Mesenchymal stem cell (in vitro differentiated cells and primary cell): ENCODE data around the gene ADPRS.
A peak's percentile ranks its signal among the peaks of the same experiment; 100 is the strongest.

Experiments
- DNase-seq: peaks from one replicate; pipeline ENCODE4 v3.0.0-alpha.2; 2013
- H2AFZ ChIP-seq: one replicate; pipeline ENCODE4 v1.6.1; 2013; ENCODE audit warnings: low read depth, mild to moderate bottlenecking, control low read depth, inconsistent platforms, low read length, moderate library complexity
- H2AK5ac ChIP-seq: 2 replicates; pipeline ENCODE4 v1.6.1; 2013; ENCODE audit warnings: low read length, moderate library complexity, mild to moderate bottlenecking, inconsistent platforms; ENCODE audit not compliant: severe bottlenecking
- H2BK120ac ChIP-seq: one replicate; pipeline ENCODE4 v1.6.1; 2013; ENCODE audit warnings: low read depth, mild to moderate bottlenecking, inconsistent platforms, low read length, moderate library complexity
- H2BK12ac ChIP-seq, 2 experiments: one replicate each; pipeline ENCODE4 v1.6.1; 2013; ENCODE audit warnings: inconsistent platforms in 2 of 2, low read length in 2 of 2, mild to moderate bottlenecking in 2 of 2, moderate library complexity in 2 of 2, control low read depth in 1 of 2
- H2BK15ac ChIP-seq: one replicate; pipeline ENCODE4 v1.6.1; 2013; ENCODE audit warnings: mild to moderate bottlenecking, low read depth, inconsistent platforms; ENCODE audit not compliant: poor library complexity, severe bottlenecking
- H2BK5ac ChIP-seq: 2 replicates; pipeline ENCODE4 v1.6.1; 2013; ENCODE audit warnings: low read depth, mild to moderate bottlenecking, low read length, control low read depth, inconsistent platforms; ENCODE audit not compliant: poor library complexity, severe bottlenecking
- H3K14ac ChIP-seq, 2 experiments: one replicate each; pipeline ENCODE4 v1.6.1; 2013; ENCODE audit warnings: inconsistent platforms in 2 of 2, low read length in 2 of 2, control low read depth in 1 of 2, mild to moderate bottlenecking in 1 of 2, moderate library complexity in 1 of 2
- H3K18ac ChIP-seq, 2 experiments: one replicate each; pipeline ENCODE4 v1.6.1; 2013; ENCODE audit warnings: inconsistent platforms in 2 of 2, low read length in 2 of 2, control low read depth in 1 of 2, low read depth in 1 of 2, mild to moderate bottlenecking in 1 of 2
- H3K23ac ChIP-seq, 2 experiments: one replicate each; pipeline ENCODE4 v1.6.1; 2013; ENCODE audit warnings: inconsistent platforms in 2 of 2, low read length in 2 of 2, mild to moderate bottlenecking in 2 of 2, moderate library complexity in 2 of 2, control low read depth in 1 of 2
- H3K27ac ChIP-seq: 2 replicates; pipeline ENCODE4 v1.5.1; 2013; ENCODE audit warnings: mild to moderate bottlenecking, moderate library complexity, low read length, control low read depth, inconsistent platforms; ENCODE audit not compliant: poor library complexity, severe bottlenecking
- H3K27me3 ChIP-seq, 2 experiments: 2 replicates each; pipeline versions ENCODE4 v1.6.1 to v1.7.0; 2013; ENCODE audit warnings: low read length in 2 of 2, mild to moderate bottlenecking in 2 of 2, moderate library complexity in 2 of 2, control low read depth in 1 of 2, inconsistent platforms in 1 of 2; ENCODE audit not compliant: control insufficient read depth in 1 of 2, insufficient read depth in 1 of 2
- H3K36me3 ChIP-seq, 2 experiments: 2 replicates each; pipeline versions ENCODE4 v1.6.1 to v1.7.0; 2013; ENCODE audit warnings: low read length in 2 of 2, control low read depth in 1 of 2, inconsistent platforms in 1 of 2, low read depth in 1 of 2, mild to moderate bottlenecking in 1 of 2; ENCODE audit not compliant: insufficient read depth in 2 of 2, control insufficient read depth in 1 of 2
- H3K4ac ChIP-seq, 2 experiments: one replicate each; pipeline ENCODE4 v1.6.1; 2013; ENCODE audit warnings: inconsistent platforms in 2 of 2, low read length in 2 of 2, mild to moderate bottlenecking in 2 of 2, moderate library complexity in 2 of 2, control low read depth in 1 of 2, low read depth in 1 of 2
- H3K4me1 ChIP-seq: 2 replicates; pipeline ENCODE4 v1.6.1; 2013; ENCODE audit warnings: low read depth, low read length, control low read depth; ENCODE audit not compliant: control insufficient read depth, insufficient read depth
- H3K4me2 ChIP-seq: 2 replicates; pipeline ENCODE4 v1.6.1; 2013; ENCODE audit warnings: low read length, mild to moderate bottlenecking, inconsistent platforms; ENCODE audit not compliant: poor library complexity, severe bottlenecking
- H3K4me3 ChIP-seq, 2 experiments: 2 replicates each; pipeline versions ENCODE4 v1.5.1 to v1.7.0; 2013; ENCODE audit warnings: low read length in 2 of 2, mild to moderate bottlenecking in 2 of 2, control low read depth in 1 of 2, low read depth in 1 of 2; ENCODE audit not compliant: insufficient read depth in 1 of 2
- H3K79me1 ChIP-seq: replicated peaks from 2 replicates; pipeline ENCODE4 v1.6.1; 2013; ENCODE audit warnings: mild to moderate bottlenecking, control low read depth, low read length, inconsistent platforms; ENCODE audit not compliant: poor library complexity, severe bottlenecking
- H3K9ac ChIP-seq: 2 replicates; pipeline ENCODE4 v1.7.0; 2013; ENCODE audit warnings: mild to moderate bottlenecking, low read length, moderate library complexity
- H3K9me3 ChIP-seq: 2 replicates; pipeline ENCODE4 v1.7.0; 2013; ENCODE audit warnings: mild to moderate bottlenecking, low read length; ENCODE audit not compliant: control insufficient read depth
- H4K8ac ChIP-seq: one replicate; pipeline ENCODE4 v1.6.1; 2013; ENCODE audit warnings: inconsistent platforms, mild to moderate bottlenecking, low read length, moderate library complexity
- H4K91ac ChIP-seq: one replicate; pipeline ENCODE4 v1.6.1; 2013; ENCODE audit warnings: mild to moderate bottlenecking, low read length, inconsistent platforms
- WGBS: methylation state at CpG from one replicate; pipeline ENCODE4 v1.1.7; 2013; ENCODE audit warnings: mixed read lengths; 5-methylcytosine and 5-hydroxymethylcytosine counted together

ADPRS gene

GRCh38 chr1:36115200-36115669 lies 26.5 kb downstream of the ADPRS start:
- 69% methylated on average over 17 of the region's 18 CpGs for WGBS
- no peak overlapping the region for H2BK120ac ChIP-seq
- no peaks in the 10 kb centered on the region for H3K9me3 ChIP-seq
- H3K14ac ChIP-seq = no peak overlapping the region
- H3K4me3 ChIP-seq = peak overlapping the region in 1 of 2 experiments; percentile 53
- H4K8ac ChIP-seq = no peak overlapping the region
- no peak overlapping the region for H2AFZ ChIP-seq
- no peaks in the 10 kb centered on the region for H3K79me1 ChIP-seq
- no peaks in the 10 kb centered on the region for H3K27me3 ChIP-seq
- H4K91ac ChIP-seq = no peak overlapping the region
- no peak overlapping the region for H2AK5ac ChIP-seq
- peak overlapping the region in 1 of 2 experiments; percentile 25 for H3K18ac ChIP-seq
- H2BK12ac ChIP-seq = no peak overlapping the region
- no peak overlapping the region for H2BK5ac ChIP-seq
- H3K4ac ChIP-seq = no peak overlapping the region
- H3K4me1 ChIP-seq = peaks cover 51% of the 10 kb centered on the region
- H3K23ac ChIP-seq = no peak overlapping the region
- peak overlapping the region; percentile 18 for H3K4me2 ChIP-seq
- H2BK15ac ChIP-seq = no peak overlapping the region
- no peak for DNase-seq
- H3K36me3 ChIP-seq = peaks cover 8 to 9% of the 10 kb centered on the region in 2 experiments
- H3K27ac ChIP-seq = peak overlapping the region; percentile 55
- peak overlapping the region; percentile 76 for H3K9ac ChIP-seq

- Histone ChIP-seq H3K4me3 (peak overlapping the region in 1 of 2 experiments; percentile 53), H3K4me2 (no peak overlapping the region), H3K36me3 (peaks cover 8 to 9% of the 10 kb centered on the region in 2 experiments), H2BK15ac (no peak overlapping the region), H3K18ac (no peak overlapping the region), H4K8ac (no peak overlapping the region), H3K4ac (no peak overlapping the region), H4K91ac (no peak overlapping the region), H3K79me1 (no peaks in the 10 kb centered on the region), H3K27me3 (no peaks in the 10 kb centered on the region), H2BK5ac (no peak overlapping the region), H3K9me3 (no peaks in the 10 kb centered on the region), H2BK12ac (no peak overlapping the region), H3K27ac (peak overlapping the region; percentile 55), H2BK120ac (no peak overlapping the region), H3K9ac (peak overlapping the region; percentile 76), H3K23ac (no peak overlapping the region), H3K4me1 (peaks cover 48% of the 10 kb centered on the region), H3K14ac (no peak overlapping the region), H2AK5ac (peak overlapping the region; percentile 47), H2AFZ (no peak overlapping the region)
- 85% methylated on average over 5 of the region's 5 CpGs for WGBS
- no peak for DNase-seq
These were observed 27.2 kb downstream of the ADPRS start for GRCh38 chr1:36115931-36116330.

GRCh38 chr1:36116901-36117300 lies 28.2 kb downstream of the ADPRS start:
- Histone ChIP-seq H3K14ac (no peak overlapping the region), H3K36me3 (peaks cover 8 to 9% of the 10 kb centered on the region in 2 experiments), H3K4me3 (peak overlapping the region in 1 of 2 experiments; percentile 5), H3K27ac (no peak overlapping the region), H3K4me2 (no peak overlapping the region), H3K9me3 (no peaks in the 10 kb centered on the region), H2AK5ac (peak overlapping the region; percentile 71), H4K91ac (no peak overlapping the region), H2BK120ac (no peak overlapping the region), H3K9ac (peak overlapping the region; percentile 76), H3K23ac (no peak overlapping the region), H2BK5ac (no peak overlapping the region), H3K27me3 (no peaks in the 10 kb centered on the region), H3K18ac (no peak overlapping the region), H2BK12ac (no peak overlapping the region), H4K8ac (no peak overlapping the region), H3K4ac (peak overlapping the region in 1 of 2 experiments; percentile 24), H2BK15ac (no peak overlapping the region), H3K4me1 (peaks cover 47% of the 10 kb centered on the region), H2AFZ (no peak overlapping the region), H3K79me1 (no peaks in the 10 kb centered on the region)
- 91% methylated on average over 5 of the region's 5 CpGs for WGBS
- DNase-seq = no peak

GRCh38 chr1:36118447-36119204 lies 29.9 kb downstream of the ADPRS start:
- H3K4me2 ChIP-seq = no peak overlapping the region
- H3K36me3 ChIP-seq = peaks cover under 1 to 5% of the 10 kb centered on the region in 2 experiments
- H3K23ac ChIP-seq = no peak overlapping the region
- H2BK120ac ChIP-seq = no peak overlapping the region
- no peak overlapping the region for H2BK12ac ChIP-seq
- peaks cover 55% of the 10 kb centered on the region for H3K4me1 ChIP-seq
- no peak for DNase-seq
- peak overlapping the region; percentile 91 for H2AK5ac ChIP-seq
- H3K14ac ChIP-seq = no peak overlapping the region
- no peak overlapping the region for H3K4me3 ChIP-seq
- no peak overlapping the region for H3K18ac ChIP-seq
- no peak overlapping the region for H2BK5ac ChIP-seq
- H3K9ac ChIP-seq = no peak overlapping the region
- H2AFZ ChIP-seq = no peak overlapping the region
- WGBS = 78% methylated on average over 9 of the region's 10 CpGs
- H3K27me3 ChIP-seq = no peaks in the 10 kb centered on the region
- H3K4ac ChIP-seq = no peak overlapping the region
- H3K27ac ChIP-seq = no peak overlapping the region
- H3K9me3 ChIP-seq = no peaks in the 10 kb centered on the region
- no peak overlapping the region for H4K8ac ChIP-seq
- no peak overlapping the region for H2BK15ac ChIP-seq
- H3K79me1 ChIP-seq = peaks cover 2% of the 10 kb centered on the region
- H4K91ac ChIP-seq = no peak overlapping the region
